ENCODE measurements around the gene PSMD1.
A peak's percentile ranks its signal among the peaks of the same experiment; 100 is the strongest.

The PSMD1 gene

DNA sequence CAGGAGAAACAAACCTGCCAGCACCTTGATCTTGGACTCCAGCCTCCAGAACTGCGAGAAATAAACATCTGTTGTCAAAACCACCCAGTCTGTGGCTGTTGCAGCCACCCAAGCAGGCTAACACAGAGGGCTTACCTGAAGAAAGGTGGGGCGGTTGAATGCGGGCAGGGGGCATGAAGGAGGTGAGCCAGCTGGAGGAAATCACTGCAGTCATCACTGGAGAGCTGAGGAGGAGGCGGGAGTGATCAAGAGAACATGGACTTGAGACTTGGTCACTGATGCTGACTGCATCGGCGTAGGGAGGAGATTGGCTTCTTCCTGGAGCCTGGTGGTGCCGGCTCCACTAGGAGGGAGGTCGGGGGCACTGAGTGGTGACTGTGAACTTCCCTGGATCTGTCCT lies 127.2 kb downstream of the PSMD1 start:
- H3K4me3 ChIP-seq (ENCODE audit: insufficient read depth, low read depth, low read length) = no peak overlapping the region

GRCh38 chr2:231184319-231184718 lies 127.7 kb downstream of the PSMD1 start:
- Histone ChIP-seq H3K27ac (ENCODE audit: insufficient read depth, low read depth, low read length, poor library complexity, severe bottlenecking) (no peak overlapping the region), H3K4me1 (ENCODE audit: control insufficient read depth, insufficient read depth, low read length) (no peaks in the 10 kb centered on the region), H3K36me3 (ENCODE audit: control insufficient read depth, insufficient read depth, low read length) (no peaks in the 10 kb centered on the region), H3K9me3 (ENCODE audit: control insufficient read depth, low read length) (no peaks in the 10 kb centered on the region), H3K4me3 (ENCODE audit: insufficient read depth, low read depth, low read length) (no peak overlapping the region), H3K27me3 (ENCODE audit: control insufficient read depth, insufficient read depth, low read length, poor library complexity, severe bottlenecking) (no peaks in the 10 kb centered on the region)
- whole genome bisulfite sequencing, 2 experiments = 96 to 97% methylated on average over 4 of the region's 4 CpGs

More for the DNA sequence above, 127.2 kb downstream of the PSMD1 start:
- H3K4me1 ChIP-seq (ENCODE audit: control insufficient read depth, insufficient read depth, low read length) = no peaks in the 10 kb centered on the region
- H3K27me3 ChIP-seq (ENCODE audit: control insufficient read depth, insufficient read depth, low read length, poor library complexity, severe bottlenecking) = no peaks in the 10 kb centered on the region
- no peak overlapping the region for H3K27ac ChIP-seq (ENCODE audit: insufficient read depth, low read depth, low read length, poor library complexity, severe bottlenecking)
- no peaks in the 10 kb centered on the region for H3K9me3 ChIP-seq (ENCODE audit: control insufficient read depth, low read length)
- H3K36me3 ChIP-seq (ENCODE audit: control insufficient read depth, insufficient read depth, low read length) = no peaks in the 10 kb centered on the region
- 93 to 95% methylated on average over 8 of the region's 8 CpGs for WGBS, 2 experiments

GRCh38 chr2:231185050-231185725 lies 128.5 kb downstream of the PSMD1 start:
- Histone ChIP-seq H3K4me1 (ENCODE audit: control insufficient read depth, insufficient read depth, low read length) (peaks cover 5% of the 10 kb centered on the region), H3K36me3 (ENCODE audit: control insufficient read depth, insufficient read depth, low read length) (no peaks in the 10 kb centered on the region), H3K9me3 (ENCODE audit: control insufficient read depth, low read length) (no peaks in the 10 kb centered on the region), H3K27ac (ENCODE audit: insufficient read depth, low read depth, low read length, poor library complexity, severe bottlenecking) (no peak overlapping the region), H3K27me3 (ENCODE audit: control insufficient read depth, insufficient read depth, low read length, poor library complexity, severe bottlenecking) (no peaks in the 10 kb centered on the region), H3K4me3 (ENCODE audit: insufficient read depth, low read depth, low read length) (no peak overlapping the region)
- 89 to 90% methylated on average over 11 of the region's 11 CpGs for WGBS, 2 experiments

DNA sequence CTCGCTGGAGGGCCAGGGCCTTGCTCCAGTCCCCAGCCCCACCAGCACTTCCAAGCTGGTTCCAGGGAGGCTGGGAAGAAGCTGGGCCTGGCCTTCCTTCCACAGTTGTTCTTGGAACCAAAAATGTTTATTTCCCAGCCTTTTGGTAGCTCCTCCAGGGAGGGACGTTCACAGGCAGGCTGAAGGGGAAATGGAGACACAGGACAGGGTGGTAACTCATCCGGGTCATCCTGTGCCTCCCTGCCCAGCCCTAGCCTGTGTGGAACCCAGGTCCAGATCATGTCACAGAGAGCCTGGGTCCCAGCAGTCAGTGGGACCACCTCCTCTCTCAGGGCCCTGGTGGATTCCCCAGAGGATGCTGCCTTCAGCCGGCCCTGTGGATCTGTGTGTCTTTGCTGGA lies 129.2 kb downstream of the PSMD1 start:
- WGBS, 2 experiments = 91 to 92% methylated on average over 4 of the region's 4 CpGs

GRCh38 chr2:231186325-231186724 lies 129.7 kb downstream of the PSMD1 start:
- Histone ChIP-seq H3K9me3 (ENCODE audit: control insufficient read depth, low read length) (no peaks in the 10 kb centered on the region), H3K27me3 (ENCODE audit: control insufficient read depth, insufficient read depth, low read length, poor library complexity, severe bottlenecking) (peaks cover 6% of the 10 kb centered on the region), H3K4me1 (ENCODE audit: control insufficient read depth, insufficient read depth, low read length) (peaks cover 10% of the 10 kb centered on the region), H3K4me3 (ENCODE audit: insufficient read depth, low read depth, low read length) (no peak overlapping the region), H3K36me3 (ENCODE audit: control insufficient read depth, insufficient read depth, low read length) (no peaks in the 10 kb centered on the region), H3K27ac (ENCODE audit: insufficient read depth, low read depth, low read length, poor library complexity, severe bottlenecking) (no peak overlapping the region)
- WGBS, 2 experiments = 94 to 96% methylated on average over 7 of the region's 7 CpGs

More for the DNA sequence above, 129.2 kb downstream of the PSMD1 start:
- Histone ChIP-seq H3K9me3 (ENCODE audit: control insufficient read depth, low read length) (no peaks in the 10 kb centered on the region), H3K4me1 (ENCODE audit: control insufficient read depth, insufficient read depth, low read length) (peaks cover 10% of the 10 kb centered on the region), H3K27ac (ENCODE audit: insufficient read depth, low read depth, low read length, poor library complexity, severe bottlenecking) (no peak overlapping the region), H3K27me3 (ENCODE audit: control insufficient read depth, insufficient read depth, low read length, poor library complexity, severe bottlenecking) (peaks cover 6% of the 10 kb centered on the region), H3K4me3 (ENCODE audit: insufficient read depth, low read depth, low read length) (no peak overlapping the region), H3K36me3 (ENCODE audit: control insufficient read depth, insufficient read depth, low read length) (no peaks in the 10 kb centered on the region)

GRCh38 chr2:231187736-231188505 lies 131.3 kb downstream of the PSMD1 start:
- no peaks in the 10 kb centered on the region for H3K36me3 ChIP-seq (ENCODE audit: control insufficient read depth, insufficient read depth, low read length)
- 89 to 92% methylated on average over 18 of the region's 18 CpGs for WGBS, 2 experiments
- H3K4me1 ChIP-seq (ENCODE audit: control insufficient read depth, insufficient read depth, low read length) = peaks cover 10% of the 10 kb centered on the region
- H3K9me3 ChIP-seq (ENCODE audit: control insufficient read depth, low read length) = no peaks in the 10 kb centered on the region
- peaks cover 6% of the 10 kb centered on the region for H3K27me3 ChIP-seq (ENCODE audit: control insufficient read depth, insufficient read depth, low read length, poor library complexity, severe bottlenecking)
- no peak overlapping the region for H3K27ac ChIP-seq (ENCODE audit: insufficient read depth, low read depth, low read length, poor library complexity, severe bottlenecking)
- no peak overlapping the region for H3K4me3 ChIP-seq (ENCODE audit: insufficient read depth, low read depth, low read length)

- Histone ChIP-seq H3K36me3 (ENCODE audit: control insufficient read depth, insufficient read depth, low read length) (no peaks in the 10 kb centered on the region), H3K27me3 (ENCODE audit: control insufficient read depth, insufficient read depth, low read length, poor library complexity, severe bottlenecking) (peaks cover 6% of the 10 kb centered on the region), H3K9me3 (ENCODE audit: control insufficient read depth, low read length) (no peaks in the 10 kb centered on the region), H3K4me1 (ENCODE audit: control insufficient read depth, insufficient read depth, low read length) (peaks cover 10% of the 10 kb centered on the region), H3K4me3 (ENCODE audit: insufficient read depth, low read depth, low read length) (no peak overlapping the region), H3K27ac (ENCODE audit: insufficient read depth, low read depth, low read length, poor library complexity, severe bottlenecking) (no peak overlapping the region)
- 93 to 94% methylated on average over 6 of the region's 6 CpGs for WGBS, 2 experiments
These were observed 132.0 kb downstream of the PSMD1 start for GRCh38 chr2:231188506-231189170.

DNA sequence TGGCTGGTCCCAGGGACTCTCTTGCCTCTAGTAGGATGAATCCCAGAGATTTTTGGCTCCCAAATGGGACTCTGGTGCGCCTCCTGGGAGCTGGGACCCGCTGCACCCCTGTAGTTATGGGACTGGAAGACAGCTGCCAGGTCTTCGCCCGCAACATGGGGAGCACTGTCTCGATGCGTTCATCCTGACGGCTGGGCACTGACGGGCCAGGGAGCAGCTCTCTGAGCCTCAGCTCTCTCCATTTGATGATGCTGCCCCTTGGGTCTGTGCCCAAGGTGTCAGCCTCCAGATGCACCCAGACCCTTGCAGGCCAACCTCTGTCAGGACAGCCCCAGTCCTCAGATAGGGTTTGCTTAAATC lies 132.5 kb downstream of the PSMD1 start:
- Histone ChIP-seq H3K9me3 (ENCODE audit: control insufficient read depth, low read length) (no peaks in the 10 kb centered on the region), H3K4me3 (ENCODE audit: insufficient read depth, low read depth, low read length) (no peak overlapping the region), H3K4me1 (ENCODE audit: control insufficient read depth, insufficient read depth, low read length) (peaks cover 10% of the 10 kb centered on the region), H3K27me3 (ENCODE audit: control insufficient read depth, insufficient read depth, low read length, poor library complexity, severe bottlenecking) (peaks cover 6% of the 10 kb centered on the region), H3K27ac (ENCODE audit: insufficient read depth, low read depth, low read length, poor library complexity, severe bottlenecking) (no peak overlapping the region), H3K36me3 (ENCODE audit: control insufficient read depth, insufficient read depth, low read length) (no peaks in the 10 kb centered on the region)
- 93 to 95% methylated on average over 8 of the region's 8 CpGs for WGBS, 2 experiments

DNA sequence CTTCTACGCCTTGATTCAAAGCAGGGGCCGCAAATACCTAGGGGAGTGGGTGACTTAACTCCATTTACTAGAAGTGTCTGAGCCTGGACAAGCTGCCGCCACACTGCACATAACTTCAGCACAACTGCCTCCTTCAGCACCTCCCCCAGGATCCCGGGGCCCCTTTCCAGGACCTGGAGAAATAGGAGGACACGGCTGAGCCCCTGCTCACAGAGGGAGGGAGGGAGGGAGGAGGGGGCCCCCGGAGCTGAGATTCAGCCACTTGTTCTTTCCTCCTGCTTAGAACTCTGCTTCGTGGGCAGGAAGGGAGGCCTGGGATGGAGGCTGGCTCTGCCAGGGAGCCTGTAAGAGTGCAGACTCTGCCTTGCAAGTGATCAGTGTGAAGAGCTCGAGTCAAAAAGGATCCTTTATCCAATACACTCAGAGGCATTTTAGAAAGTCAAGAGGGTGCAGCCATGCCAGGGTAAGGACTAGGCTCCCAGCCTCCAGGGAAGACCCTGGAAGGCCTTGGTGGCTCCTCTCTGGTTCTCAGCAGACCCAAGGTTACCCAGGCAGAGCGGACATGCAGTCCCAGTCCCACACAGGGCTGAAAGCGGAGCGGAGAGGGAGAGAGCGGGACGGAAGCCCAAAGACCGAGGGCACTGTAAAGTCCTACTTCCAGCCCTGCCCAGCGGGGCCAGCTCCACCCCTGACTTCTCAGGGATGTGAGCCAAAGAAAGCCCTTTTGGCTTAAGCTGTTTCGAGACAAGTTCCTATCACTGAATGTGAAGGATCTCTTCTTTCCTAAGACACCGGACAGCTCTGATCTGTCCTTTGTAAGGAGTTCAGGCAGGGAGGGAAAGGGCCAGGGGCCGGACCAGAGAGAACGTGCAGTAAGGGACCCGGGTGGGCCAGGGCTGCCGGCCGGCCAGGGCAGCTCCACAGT lies 133.2 kb downstream of the PSMD1 start:
- Histone ChIP-seq H3K36me3 (ENCODE audit: control insufficient read depth, insufficient read depth, low read length) (no peaks in the 10 kb centered on the region), H3K9me3 (ENCODE audit: control insufficient read depth, low read length) (no peaks in the 10 kb centered on the region), H3K27ac (ENCODE audit: insufficient read depth, low read depth, low read length, poor library complexity, severe bottlenecking) (peak overlapping the region; percentile 60), H3K4me1 (ENCODE audit: control insufficient read depth, insufficient read depth, low read length) (peaks cover 10% of the 10 kb centered on the region), H3K27me3 (ENCODE audit: control insufficient read depth, insufficient read depth, low read length, poor library complexity, severe bottlenecking) (peaks cover 6% of the 10 kb centered on the region), H3K4me3 (ENCODE audit: insufficient read depth, low read depth, low read length) (no peak overlapping the region)
- WGBS, 2 experiments = 63 to 66% methylated on average over 22 of the region's 22 CpGs
